ENCODE data around the gene LAMC1.

- TF ChIP-seq POLR2A (IDR thresholded peaks at IDR 0.05) (no peak), CTCF (IDR thresholded peaks at IDR 0.05) (no peak)
These were observed 27.3 kb upstream of the LAMC1 start for GRCh38 chr1:182995894-182996293.

Data from uterus (tissue), 2 donors.